Suprapubic skin (tissue), 4 donors: ENCODE data around the gene ITGA3. TPM values are rescaled to one million over a fixed set of nuclear protein-coding genes. Genes with fewer than 3 reads are reported as not detected.

ENCODE experiments used
- DNase-seq, 2 donors: peaks; one replicate each; pipeline ENCODE4 v3.0.0-alpha.2; 2019; ENCODE audit warnings: low spot score in 2 of 2
- H3K27ac ChIP-seq: fragments of 200-600 bp; sonication (generic); one replicate; pipeline ENCODE4 v1.5.1; 2019
- H3K27me3 ChIP-seq: fragments of 200-600 bp; sonication (generic); one replicate; pipeline ENCODE4 v1.5.1; 2019
- H3K36me3 ChIP-seq: fragments of 200-600 bp; sonication (generic); one replicate; pipeline ENCODE4 v1.5.1; 2019
- H3K4me1 ChIP-seq: fragments of 200-600 bp; sonication (generic); one replicate; pipeline ENCODE4 v1.5.1; 2019
- H3K4me3 ChIP-seq: fragments of 200-600 bp; sonication (generic); one replicate; pipeline ENCODE4 v1.5.1; 2019; ENCODE audit warnings: mild to moderate bottlenecking
- H3K9me3 ChIP-seq: fragments of 200-600 bp; sonication (generic); one replicate; pipeline ENCODE4 v1.5.1; 2019
- CTCF ChIP-seq, 2 donors: fragments of 200-600 bp in 1 of 2; fragments of 450-650 bp in 1 of 2; sonication (generic) in 1 of 2; IDR thresholded peaks; one replicate each; pipeline ENCODE4 v1.5.1; 2016 to 2019; ENCODE audit warnings: antibody characterized with exemption in 2 of 2, mild to moderate bottlenecking in 1 of 2, moderate library complexity in 1 of 2
- EP300 ChIP-seq: sonication (generic); formaldehyde crosslinking; IDR thresholded peaks from one replicate; pipeline ENCODE4 v1.6.1; 2017; ENCODE audit warnings: antibody characterized with exemption
- POLR2A ChIP-seq, 2 donors: fragments of 450-650 bp; IDR thresholded peaks; one replicate each; pipeline ENCODE4 v1.6.1; 2017; ENCODE audit warnings: antibody characterized with exemption in 2 of 2, mild to moderate bottlenecking in 2 of 2, moderate library complexity in 2 of 2
- POLR2AphosphoS5 ChIP-seq, 3 donors: sonication (generic); formaldehyde crosslinking; IDR thresholded peaks; one replicate each; pipeline ENCODE4 v1.6.1; 2017; ENCODE audit warnings: antibody characterized with exemption in 3 of 3
- WGBS: methylation state at CpG from one replicate; pipeline ENCODE4 v1.1.5; 2018; 5-methylcytosine and 5-hydroxymethylcytosine counted together
- total RNA-seq, 4 donors: library from RNA; depleted of rRNA; stranded (reverse); fragments of >200 nt; gene quantifications; one replicate each; pipeline ENCODE4 v1.1.0, GENCODE V29; 2016

ITGA3 gene
- total RNA-seq, 4 donors from 2014 or later: 85.9 to 229 (median 198) TPM

- TF ChIP-seq POLR2A (IDR thresholded peaks at IDR 0.05) (no peak), CTCF (IDR thresholded peaks at IDR 0.05) (no peak), POLR2AphosphoS5 (IDR thresholded peaks at IDR 0.05) (no peak), EP300 (no peak)
- Histone ChIP-seq H3K4me3 (no peak overlapping the region), H3K27me3 (peaks cover 25% of the 10 kb centered on the region), H3K9me3 (no peaks in the 10 kb centered on the region), H3K4me1 (peaks cover 42% of the 10 kb centered on the region), H3K27ac (no peak overlapping the region), H3K36me3 (peaks cover 29% of the 10 kb centered on the region)
- DNase-seq: no peak
- 63% methylated on average over 2 of the region's 6 CpGs for WGBS
Measured at GRCh38 chr17:50132104-50132794, 76.3 kb downstream of the ITGA3 start.

- Histone ChIP-seq H3K36me3 (peaks cover 39% of the 10 kb centered on the region), H3K27me3 (peaks cover 21% of the 10 kb centered on the region), H3K4me3 (no peak overlapping the region), H3K4me1 (peaks cover 42% of the 10 kb centered on the region), H3K9me3 (no peaks in the 10 kb centered on the region), H3K27ac (no peak overlapping the region)
- 59% methylated on average over 7 of the region's 7 CpGs for WGBS
- no peak for TF ChIP-seq POLR2AphosphoS5 (IDR thresholded peaks at IDR 0.05)
- TF ChIP-seq POLR2A (IDR thresholded peaks at IDR 0.05): no peak
- no peak for TF ChIP-seq CTCF (IDR thresholded peaks at IDR 0.05)
- no peak for TF ChIP-seq EP300
- no peak for DNase-seq
Measured at GRCh38 chr17:50133028-50133768, 77.3 kb downstream of the ITGA3 start.

- H3K9me3 ChIP-seq: no peaks in the 10 kb centered on the region
- no peak for TF ChIP-seq POLR2AphosphoS5 (IDR thresholded peaks at IDR 0.05)
- no peak for TF ChIP-seq EP300
- TF ChIP-seq POLR2A (IDR thresholded peaks at IDR 0.05): no peak
- TF ChIP-seq CTCF (IDR thresholded peaks at IDR 0.05): no peak
- peaks cover 38% of the 10 kb centered on the region for H3K4me1 ChIP-seq
- no peak overlapping the region for H3K4me3 ChIP-seq
- no peak for DNase-seq
- peaks cover 17% of the 10 kb centered on the region for H3K27me3 ChIP-seq
- WGBS: 31% methylated on average over 14 of the region's 16 CpGs
- H3K27ac ChIP-seq: no peak overlapping the region
- peaks cover 44% of the 10 kb centered on the region for H3K36me3 ChIP-seq
Measured at GRCh38 chr17:50133769-50134099, 77.8 kb downstream of the ITGA3 start.

- Histone ChIP-seq H3K4me3 (no peak overlapping the region), H3K9me3 (no peaks in the 10 kb centered on the region), H3K4me1 (peaks cover 30% of the 10 kb centered on the region), H3K36me3 (peaks cover 51% of the 10 kb centered on the region), H3K27ac (no peak overlapping the region), H3K27me3 (peaks cover 9% of the 10 kb centered on the region)
- DNase-seq: no peak
- WGBS: 66% methylated on average over 16 of the region's 16 CpGs
- TF ChIP-seq EP300 (no peak), POLR2A (IDR thresholded peaks at IDR 0.05) (no peak), POLR2AphosphoS5 (IDR thresholded peaks at IDR 0.05) (no peak), CTCF (IDR thresholded peaks at IDR 0.05) (no peak)
Measured at GRCh38 chr17:50134206-50135110, 78.5 kb downstream of the ITGA3 start.
